IPS-18a (cell line): ENCODE measurements around the gene CCR4.
"Not testable (repeated sequence)": the region's sequence is repeated elsewhere in the genome, so short reads cannot be mapped to it uniquely, and the experiment has no call there.

ENCODE experiments used
- H3K27ac ChIP-seq: one replicate; pipeline ENCODE4 v1.5.1; 2013; ENCODE audit warnings: low read length
- H3K27me3 ChIP-seq: one replicate; pipeline ENCODE4 v1.6.1; 2013; ENCODE audit warnings: mild to moderate bottlenecking, low read length; ENCODE audit not compliant: control insufficient read depth, insufficient read depth
- H3K36me3 ChIP-seq: one replicate; pipeline ENCODE4 v1.6.1; 2013; ENCODE audit warnings: low read depth, low read length; ENCODE audit not compliant: control insufficient read depth
- H3K4me1 ChIP-seq: one replicate; pipeline ENCODE4 v1.6.1; 2013; ENCODE audit warnings: low read depth, low read length; ENCODE audit not compliant: control insufficient read depth
- H3K4me3 ChIP-seq: one replicate; pipeline ENCODE4 v1.5.1; 2013; ENCODE audit warnings: low read length
- H3K9ac ChIP-seq: one replicate; pipeline ENCODE4 v1.6.1; 2013; ENCODE audit warnings: mild to moderate bottlenecking, low read length, moderate library complexity
- H3K9me3 ChIP-seq: one replicate; pipeline ENCODE4 v1.6.1; 2013; ENCODE audit warnings: low read depth, low read length; ENCODE audit not compliant: control insufficient read depth

Gene CCR4

GRCh38 chr3:32969656-32970055 is 18.2 kb downstream of the CCR4 start:
- Histone ChIP-seq H3K4me1 (no peaks in the 10 kb centered on the region), H3K36me3 (no peaks in the 10 kb centered on the region), H3K9me3 (peaks cover 11% of the 10 kb centered on the region), H3K9ac (no peak overlapping the region), H3K4me3 (no peak overlapping the region), H3K27me3 (no peaks in the 10 kb centered on the region), H3K27ac (no peak overlapping the region)

- not testable (repeated sequence) for H3K9me3 ChIP-seq, H3K27me3 ChIP-seq, H3K36me3 ChIP-seq, H3K4me1 ChIP-seq, H3K9ac ChIP-seq, H3K27ac ChIP-seq, H3K4me3 ChIP-seq
These were observed 19.8 kb downstream of the CCR4 start for GRCh38 chr3:32971291-32971690.

- no peaks in the 10 kb centered on the region for H3K9me3 ChIP-seq
- no peaks in the 10 kb centered on the region for H3K4me1 ChIP-seq
- no peaks in the 10 kb centered on the region for H3K27me3 ChIP-seq
- no peak overlapping the region for H3K9ac ChIP-seq
- no peak overlapping the region for H3K4me3 ChIP-seq
- no peak overlapping the region for H3K27ac ChIP-seq
- no peaks in the 10 kb centered on the region for H3K36me3 ChIP-seq
These were observed 21.2 kb downstream of the CCR4 start for GRCh38 chr3:32972482-32973146.

- no peaks in the 10 kb centered on the region for H3K4me1 ChIP-seq
- H3K27me3 ChIP-seq = no peaks in the 10 kb centered on the region
- H3K36me3 ChIP-seq = no peaks in the 10 kb centered on the region
- H3K4me3 ChIP-seq = no peak overlapping the region
- no peaks in the 10 kb centered on the region for H3K9me3 ChIP-seq
- no peak overlapping the region for H3K27ac ChIP-seq
- H3K9ac ChIP-seq = no peak overlapping the region
These were observed 22.5 kb downstream of the CCR4 start for GRCh38 chr3:32973982-32974381.

- no peaks in the 10 kb centered on the region for H3K9me3 ChIP-seq
- no peaks in the 10 kb centered on the region for H3K27me3 ChIP-seq
- no peak overlapping the region for H3K27ac ChIP-seq
- H3K9ac ChIP-seq = no peak overlapping the region
- H3K36me3 ChIP-seq = no peaks in the 10 kb centered on the region
- H3K4me1 ChIP-seq = no peaks in the 10 kb centered on the region
- no peak overlapping the region for H3K4me3 ChIP-seq
These were observed 24.6 kb downstream of the CCR4 start for GRCh38 chr3:32975891-32976595.

GRCh38 chr3:32977861-32978260 is 26.4 kb downstream of the CCR4 start:
- Histone ChIP-seq H3K36me3 (no peaks in the 10 kb centered on the region), H3K4me1 (no peaks in the 10 kb centered on the region), H3K9me3 (no peaks in the 10 kb centered on the region), H3K27ac (no peak overlapping the region), H3K4me3 (no peak overlapping the region), H3K27me3 (no peaks in the 10 kb centered on the region), H3K9ac (no peak overlapping the region)

- Histone ChIP-seq H3K36me3 (no peaks in the 10 kb centered on the region), H3K4me1 (no peaks in the 10 kb centered on the region), H3K27me3 (no peaks in the 10 kb centered on the region), H3K4me3 (no peak overlapping the region), H3K27ac (no peak overlapping the region), H3K9me3 (no peaks in the 10 kb centered on the region), H3K9ac (no peak overlapping the region)
These were observed 26.9 kb downstream of the CCR4 start for GRCh38 chr3:32978331-32978730.

GRCh38 chr3:32983124-32983523 is 31.7 kb downstream of the CCR4 start:
- H3K9me3 ChIP-seq = no peaks in the 10 kb centered on the region
- H3K9ac ChIP-seq = no peak overlapping the region
- no peak overlapping the region for H3K4me3 ChIP-seq
- no peak overlapping the region for H3K27ac ChIP-seq
- no peaks in the 10 kb centered on the region for H3K4me1 ChIP-seq
- H3K27me3 ChIP-seq = no peaks in the 10 kb centered on the region
- H3K36me3 ChIP-seq = no peaks in the 10 kb centered on the region

GRCh38 chr3:32984918-32985317 is 33.5 kb downstream of the CCR4 start:
- H3K36me3 ChIP-seq, H3K4me1 ChIP-seq, H3K27me3 ChIP-seq, H3K27ac ChIP-seq, H3K4me3 ChIP-seq, H3K9ac ChIP-seq, H3K9me3 ChIP-seq: not testable (repeated sequence)

- Histone ChIP-seq H3K4me3 (no peak overlapping the region), H3K9ac (no peak overlapping the region), H3K36me3 (no peaks in the 10 kb centered on the region), H3K4me1 (no peaks in the 10 kb centered on the region), H3K9me3 (no peaks in the 10 kb centered on the region), H3K27me3 (no peaks in the 10 kb centered on the region), H3K27ac (no peak overlapping the region)
These were observed 37.7 kb downstream of the CCR4 start for GRCh38 chr3:32989171-32989570.

GRCh38 chr3:32990116-32990515 is 38.7 kb downstream of the CCR4 start:
- H3K36me3 ChIP-seq = no peaks in the 10 kb centered on the region
- no peaks in the 10 kb centered on the region for H3K4me1 ChIP-seq
- no peaks in the 10 kb centered on the region for H3K27me3 ChIP-seq
- H3K27ac ChIP-seq = no peak overlapping the region
- no peak overlapping the region for H3K9ac ChIP-seq
- no peak overlapping the region for H3K4me3 ChIP-seq
- H3K9me3 ChIP-seq = no peaks in the 10 kb centered on the region

- H3K36me3 ChIP-seq = no peaks in the 10 kb centered on the region
- no peaks in the 10 kb centered on the region for H3K27me3 ChIP-seq
- H3K9ac ChIP-seq = no peak overlapping the region
- no peak overlapping the region for H3K4me3 ChIP-seq
- no peak overlapping the region for H3K27ac ChIP-seq
- H3K9me3 ChIP-seq = no peaks in the 10 kb centered on the region
- H3K4me1 ChIP-seq = peaks cover under 1% of the 10 kb centered on the region
These were observed 40.3 kb downstream of the CCR4 start for GRCh38 chr3:32991781-32992180.
